GM21515 (cell line): ENCODE measurements around the gene KLHDC4.
"Not testable (repeated sequence)": the region's sequence is repeated elsewhere in the genome, so short reads cannot be mapped to it uniquely, and the experiment has no call there.

Experiments used
- ATAC-seq: cut with Tn5 transposase; IDR thresholded peaks from one replicate; pipeline ENCODE4 v1.9.1; 2021; ENCODE audit not compliant: unreplicated experiment

Gene KLHDC4

GRCh38 chr16:87744750-87745514, 20.9 kb downstream of the KLHDC4 start:
- ATAC-seq = no peak

GRCh38 chr16:87742781-87743490, 22.9 kb downstream of the KLHDC4 start:
- no peak for ATAC-seq

GRCh38 chr16:87741700-87742415, 23.9 kb downstream of the KLHDC4 start:
- no peak for ATAC-seq

- no peak for ATAC-seq
Observed at GRCh38 chr16:87740909-87741424, 24.8 kb downstream of the KLHDC4 start.

GRCh38 chr16:87740441-87740840, 25.3 kb downstream of the KLHDC4 start:
- ATAC-seq = no peak

GRCh38 chr16:87739801-87740200, 26.0 kb downstream of the KLHDC4 start:
- ATAC-seq = no peak

- ATAC-seq = no peak
Observed at GRCh38 chr16:87736008-87736382, 29.8 kb downstream of the KLHDC4 start.

- no peak for ATAC-seq
Observed at GRCh38 chr16:87735270-87736007, 30.3 kb downstream of the KLHDC4 start.

- ATAC-seq = no peak
Observed at GRCh38 chr16:87734644-87735043, 31.1 kb downstream of the KLHDC4 start.

- ATAC-seq = no peak
Observed at GRCh38 chr16:87733190-87733589, 32.6 kb downstream of the KLHDC4 start.

GRCh38 chr16:87731607-87732006, 34.2 kb downstream of the KLHDC4 start:
- ATAC-seq = no peak

GRCh38 chr16:87729266-87729954, 36.4 kb downstream of the KLHDC4 start:
- no peak for ATAC-seq

GRCh38 chr16:87728026-87728425, 37.8 kb downstream of the KLHDC4 start:
- no peak for ATAC-seq

- no peak for ATAC-seq
Observed at GRCh38 chr16:87727346-87727745, 38.4 kb downstream of the KLHDC4 start.

GRCh38 chr16:87726577-87726976, 39.2 kb downstream of the KLHDC4 start:
- not testable (repeated sequence) for ATAC-seq

GRCh38 chr16:87725596-87726235, 40.1 kb downstream of the KLHDC4 start:
- no peak for ATAC-seq

GRCh38 chr16:87724490-87725291, 41.1 kb downstream of the KLHDC4 start:
- ATAC-seq = no peak

GRCh38 chr16:87723226-87723623, 42.6 kb downstream of the KLHDC4 start:
- ATAC-seq = no peak

GRCh38 chr16:87722590-87723225, 43.1 kb downstream of the KLHDC4 start:
- ATAC-seq = no peak
